ENCODE measurements around the gene TGFBR1.

The TGFBR1 gene

DNA sequence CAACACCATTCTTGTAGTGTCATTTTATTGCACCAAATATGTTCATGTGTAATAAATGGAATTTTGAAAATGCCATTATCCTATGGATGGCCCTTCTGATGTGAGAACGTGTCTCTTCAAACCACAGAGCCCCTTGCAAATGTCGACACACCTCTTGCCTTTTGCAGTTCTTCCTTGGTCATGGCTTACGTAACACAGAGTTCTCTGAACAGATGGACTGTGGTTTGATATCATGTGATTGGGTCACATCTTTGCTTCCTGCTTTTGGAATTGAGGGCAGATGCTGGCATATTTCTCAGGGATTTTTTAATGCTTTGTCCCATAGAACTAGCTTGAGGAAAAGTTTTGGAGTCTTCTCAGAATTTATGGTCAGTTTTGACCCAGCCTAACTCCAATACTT is 4.6 kb downstream of the TGFBR1 start:
- DNase-seq: no peak

DNA sequence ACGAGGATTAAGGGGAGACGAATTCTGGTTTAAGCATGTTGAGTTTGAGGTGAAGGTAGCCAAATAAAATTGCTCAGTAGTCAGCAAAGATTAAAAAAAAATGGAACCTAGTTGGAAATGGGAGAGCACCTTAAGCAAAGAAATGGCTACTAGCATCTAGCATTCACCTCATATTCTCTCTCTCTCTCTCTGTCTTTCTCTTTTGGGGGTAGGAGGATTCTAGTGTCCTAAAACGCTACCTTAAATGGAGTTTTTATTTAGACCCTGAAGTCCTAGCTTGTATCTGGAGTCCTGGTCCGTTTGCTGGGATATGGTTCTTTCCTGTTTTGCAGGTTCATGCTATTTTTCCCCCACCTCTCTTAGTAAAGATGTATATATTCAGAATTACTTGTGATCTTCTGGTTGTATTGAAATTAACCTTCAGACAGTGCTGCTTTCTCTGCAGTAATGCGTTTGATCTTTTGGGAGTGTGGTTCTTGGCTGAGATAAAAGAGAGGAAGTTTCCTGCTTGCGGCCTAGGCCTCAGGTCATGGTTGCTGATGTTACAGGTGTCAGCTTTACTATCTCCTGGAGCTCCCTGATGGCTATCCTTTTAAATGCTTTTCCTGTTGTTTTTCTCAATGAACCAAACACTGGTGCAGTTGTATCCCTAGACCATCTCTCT is 8.0 kb downstream of the TGFBR1 start:
- no peak for DNase-seq

DNA sequence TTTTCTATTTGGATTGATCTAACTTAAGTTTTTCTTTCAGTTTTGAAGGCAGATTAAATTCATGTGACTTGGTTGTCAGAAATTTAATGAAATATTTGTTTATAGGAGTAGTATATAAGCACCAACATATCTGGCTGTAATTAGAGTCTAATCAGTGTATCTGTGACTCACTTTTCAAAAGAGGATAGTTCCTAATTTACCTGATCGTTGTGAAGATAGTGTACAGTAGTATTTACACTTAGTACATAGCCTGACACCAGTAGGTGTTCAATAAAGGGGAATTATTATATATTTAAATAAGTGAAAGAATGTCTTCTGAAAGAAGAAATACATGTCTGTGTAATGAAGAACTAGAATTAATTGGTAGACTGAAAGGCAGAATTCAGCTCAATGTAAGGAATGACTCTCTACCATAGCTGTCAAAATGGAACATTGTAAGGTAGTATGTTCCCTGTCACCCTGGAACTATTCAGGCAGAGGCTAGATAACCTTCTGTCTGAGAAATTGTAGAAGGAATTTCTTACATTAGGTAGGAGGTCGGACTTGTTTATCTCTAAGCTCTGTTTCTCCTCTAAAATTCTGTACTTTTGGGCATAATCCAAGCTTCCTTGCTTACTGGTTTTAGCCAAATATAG is 8.6 kb downstream of the TGFBR1 start:
- DNase-seq: no peak

DNA sequence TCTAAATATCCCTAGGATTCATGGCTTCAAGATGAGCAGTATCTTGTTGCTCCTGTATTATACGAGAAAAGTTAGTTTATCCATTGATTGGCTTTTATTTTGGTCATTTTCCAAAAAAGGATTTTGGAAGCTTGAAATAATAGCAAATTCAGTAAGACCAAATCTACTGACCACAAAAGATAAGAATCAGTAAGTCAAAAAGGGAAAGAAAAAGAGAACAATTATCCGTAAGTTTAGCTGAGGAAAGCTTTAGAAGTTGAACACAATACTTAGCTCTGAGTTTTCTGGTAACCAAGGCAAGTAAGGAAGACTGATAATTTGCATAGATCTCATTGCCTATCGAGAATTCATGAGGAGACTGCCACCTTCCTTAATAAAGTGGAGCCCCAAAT is 9.1 kb downstream of the TGFBR1 start:
- no peak for DNase-seq

DNA sequence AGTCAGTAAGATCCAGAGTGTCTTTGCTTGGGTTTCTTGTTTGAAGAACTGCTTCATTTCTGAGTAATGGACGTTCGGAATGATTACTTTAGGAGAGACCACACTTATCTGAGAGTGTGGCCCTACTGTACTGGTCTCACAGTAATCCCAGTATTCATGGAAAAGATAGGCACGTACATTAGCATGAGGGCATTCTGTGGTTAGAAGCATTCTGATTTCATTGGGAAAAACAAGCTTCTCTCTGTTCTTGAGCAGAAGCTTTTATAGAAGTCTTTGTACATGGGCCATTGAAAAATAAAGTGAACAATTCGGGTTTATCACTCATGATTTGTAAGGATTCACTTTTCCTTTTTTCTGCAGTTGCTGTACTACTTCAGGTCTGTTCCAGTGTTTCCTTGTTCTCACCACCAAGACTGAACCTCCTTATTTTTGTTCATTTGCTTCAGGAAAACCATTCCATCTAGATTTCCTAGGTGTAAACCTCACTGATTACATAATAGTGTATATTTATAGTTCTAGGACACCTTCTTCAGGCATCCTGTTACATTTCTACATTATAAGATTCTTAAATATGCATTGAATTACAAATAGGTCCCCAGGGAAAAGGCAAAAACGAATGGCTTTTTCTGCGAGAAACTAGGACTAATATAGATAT is 10.1 kb downstream of the TGFBR1 start:
- no peak for DNase-seq

DNA sequence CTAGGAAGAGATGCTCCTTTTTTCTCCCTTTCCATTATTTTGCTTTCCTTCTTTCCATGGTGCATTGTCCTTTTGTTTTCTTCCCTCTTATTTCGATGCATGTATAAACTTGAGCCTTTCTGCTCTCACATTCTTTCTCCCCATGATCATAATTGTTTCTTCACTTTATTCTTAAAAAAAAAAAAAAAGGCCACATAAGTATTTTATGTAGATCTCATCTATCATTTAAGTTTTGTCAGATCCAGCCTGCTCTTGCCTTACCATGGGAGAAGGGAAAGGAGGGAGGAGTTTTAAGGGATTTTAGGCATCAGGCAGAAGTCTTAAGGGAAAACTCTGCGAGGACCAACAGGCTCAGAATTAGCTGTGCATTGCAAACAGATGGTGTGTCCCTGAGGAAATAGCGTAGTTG is 11.1 kb downstream of the TGFBR1 start:
- DNase-seq: no peak

DNA sequence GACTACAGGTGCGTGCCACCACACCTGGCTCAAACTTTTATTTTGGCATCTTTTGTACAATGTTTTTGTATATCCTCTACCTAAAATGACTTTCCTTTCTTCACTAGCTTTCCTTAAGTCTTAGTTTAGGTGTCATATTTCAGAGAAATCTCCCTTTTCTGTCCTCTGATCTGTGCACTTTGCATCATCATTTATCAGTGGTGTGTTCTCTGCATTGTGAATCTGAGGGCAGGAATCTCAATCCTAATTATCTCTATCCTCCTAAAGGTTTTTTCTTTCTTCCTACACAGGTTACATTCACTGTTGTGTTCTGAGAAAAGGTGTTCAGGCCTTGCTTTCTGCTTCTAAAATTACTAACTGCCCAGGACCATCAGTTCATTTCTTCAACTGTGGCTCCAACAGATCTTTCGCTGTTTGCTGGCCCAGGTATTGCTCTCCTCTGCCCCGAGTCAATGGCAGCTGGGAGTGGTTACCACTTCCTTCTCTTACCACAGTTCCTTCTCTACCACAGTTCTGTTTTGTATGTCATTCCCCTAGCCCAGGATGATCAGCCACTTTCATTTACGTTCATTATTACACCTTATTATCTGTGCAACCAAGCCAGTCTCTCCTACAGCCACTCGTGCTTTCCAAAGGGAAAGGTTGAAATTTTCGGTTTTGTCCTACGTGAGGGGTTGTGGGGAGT is 14.0 kb downstream of the TGFBR1 start:
- no peak for DNase-seq

DNA sequence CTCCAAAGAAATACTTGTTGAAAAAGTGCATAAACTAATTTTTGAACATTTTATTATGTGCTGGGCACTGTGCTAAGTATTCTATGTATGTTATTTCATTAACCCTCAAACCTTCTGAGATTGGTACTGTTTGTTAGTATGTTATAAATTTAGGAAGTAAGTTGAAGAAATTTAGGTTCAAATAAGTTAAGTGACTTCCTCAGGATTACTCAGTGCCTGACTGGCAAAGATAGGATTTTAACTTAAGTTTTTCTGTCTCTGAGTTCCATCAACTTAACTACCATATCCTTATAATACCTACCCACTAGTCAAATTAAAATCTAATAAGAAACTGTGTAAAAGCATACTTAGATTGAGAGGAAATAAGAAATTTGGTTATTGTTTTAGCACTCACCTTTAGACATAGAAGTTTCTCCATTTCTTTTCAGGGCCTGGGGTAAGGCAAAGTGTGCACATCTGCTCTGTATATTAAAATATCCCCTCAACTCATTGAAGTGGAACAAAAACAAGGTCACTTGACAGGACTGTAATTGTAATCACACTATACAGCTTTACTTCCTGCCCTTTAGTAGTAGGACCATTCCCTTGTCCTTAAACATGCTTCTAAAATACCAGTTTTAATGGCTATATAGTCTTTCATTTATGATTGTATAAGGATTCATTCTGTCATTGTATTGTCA is 15.2 kb downstream of the TGFBR1 start:
- DNase-seq: no peak

DNA sequence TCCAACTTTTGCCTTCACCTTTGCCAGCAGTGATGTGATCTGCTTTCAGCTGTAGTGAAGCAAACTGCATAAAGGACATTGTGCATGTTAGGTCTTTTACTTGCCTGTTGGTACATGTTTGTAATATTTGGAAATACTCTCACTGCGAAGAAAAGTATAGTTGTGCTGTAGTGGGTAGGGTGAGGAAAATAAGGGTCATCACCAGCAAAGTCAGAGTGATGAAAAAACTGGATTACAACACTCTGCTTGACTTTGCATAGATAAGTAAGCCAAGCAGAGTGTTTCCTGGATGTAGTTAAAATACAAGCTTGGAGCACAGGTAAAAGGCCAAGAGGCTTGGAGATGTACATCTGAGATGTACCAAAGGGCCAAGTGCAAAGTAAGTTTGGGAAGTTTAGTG is 16.7 kb downstream of the TGFBR1 start:
- no peak for DNase-seq

DNA sequence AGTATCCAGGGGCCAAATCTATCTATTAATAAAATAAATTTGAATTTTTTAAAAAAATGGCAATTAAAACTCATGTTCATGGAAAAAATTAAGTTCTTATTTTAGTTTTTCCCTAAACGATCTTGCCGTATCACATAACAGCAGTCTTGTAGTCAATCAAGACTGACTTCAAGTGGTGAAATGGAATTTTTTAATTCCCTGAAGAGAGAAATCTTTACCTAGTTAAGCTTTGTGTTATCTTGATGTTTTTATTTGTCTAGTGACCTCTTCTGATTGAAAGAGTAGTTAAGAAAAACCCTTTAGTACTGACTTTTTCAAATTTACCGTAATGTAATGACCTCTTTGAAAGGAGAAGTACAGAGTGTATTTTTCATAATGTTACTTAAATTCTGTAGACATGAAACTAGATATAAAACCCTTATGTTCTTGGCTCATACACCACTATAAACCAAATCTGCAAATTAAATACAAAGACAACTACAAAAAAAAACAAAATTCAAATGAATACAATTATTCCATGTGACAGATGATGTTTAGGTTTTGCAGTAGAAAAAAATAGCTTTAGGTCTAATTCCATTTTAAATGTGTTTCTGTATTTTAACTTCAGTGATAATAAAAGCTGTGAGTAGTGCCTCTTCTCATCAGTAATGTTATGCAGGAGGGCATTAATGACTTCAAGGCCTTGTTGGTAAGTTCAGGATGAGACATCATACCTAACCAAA is 19.8 kb downstream of the TGFBR1 start:
- DNase-seq: no peak

DNA sequence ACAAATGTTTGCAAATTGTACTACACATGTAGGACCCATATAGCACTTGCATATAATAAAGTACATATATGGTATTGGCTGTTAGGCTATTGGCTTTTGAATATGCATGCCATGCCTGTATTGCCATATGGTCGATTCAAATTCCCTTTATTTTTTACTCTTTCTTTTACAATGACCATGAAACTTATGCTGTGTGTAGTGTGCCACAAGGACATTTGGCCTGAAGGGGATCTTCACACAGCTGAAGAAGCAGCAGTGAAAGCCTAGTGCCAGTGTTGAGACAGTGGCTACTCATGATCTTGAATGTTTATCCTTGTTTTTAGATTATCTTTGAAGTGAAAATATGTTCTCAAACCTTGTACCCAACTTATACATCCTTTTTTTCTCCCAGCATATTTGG is 20.5 kb downstream of the TGFBR1 start:
- no peak for DNase-seq

DNA sequence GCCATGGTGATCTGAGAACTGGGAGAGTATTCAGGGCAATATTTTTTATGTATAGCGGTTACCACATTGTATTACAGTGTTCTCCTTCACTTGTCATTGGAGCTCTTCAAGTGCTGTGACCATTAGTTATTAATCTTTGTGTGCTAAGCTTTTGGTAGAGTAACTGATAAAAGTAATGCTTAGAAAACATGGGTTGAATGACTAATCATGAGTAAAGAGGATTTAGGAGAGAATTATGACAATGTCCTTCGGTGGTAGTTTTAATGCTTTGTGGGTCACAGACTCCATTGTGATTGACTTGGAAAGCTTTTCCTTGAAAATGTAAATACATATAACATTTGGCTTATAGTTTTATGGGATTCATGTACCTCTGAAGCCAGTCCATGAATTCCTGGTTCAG is 21.4 kb downstream of the TGFBR1 start:
- no peak for DNase-seq

DNA sequence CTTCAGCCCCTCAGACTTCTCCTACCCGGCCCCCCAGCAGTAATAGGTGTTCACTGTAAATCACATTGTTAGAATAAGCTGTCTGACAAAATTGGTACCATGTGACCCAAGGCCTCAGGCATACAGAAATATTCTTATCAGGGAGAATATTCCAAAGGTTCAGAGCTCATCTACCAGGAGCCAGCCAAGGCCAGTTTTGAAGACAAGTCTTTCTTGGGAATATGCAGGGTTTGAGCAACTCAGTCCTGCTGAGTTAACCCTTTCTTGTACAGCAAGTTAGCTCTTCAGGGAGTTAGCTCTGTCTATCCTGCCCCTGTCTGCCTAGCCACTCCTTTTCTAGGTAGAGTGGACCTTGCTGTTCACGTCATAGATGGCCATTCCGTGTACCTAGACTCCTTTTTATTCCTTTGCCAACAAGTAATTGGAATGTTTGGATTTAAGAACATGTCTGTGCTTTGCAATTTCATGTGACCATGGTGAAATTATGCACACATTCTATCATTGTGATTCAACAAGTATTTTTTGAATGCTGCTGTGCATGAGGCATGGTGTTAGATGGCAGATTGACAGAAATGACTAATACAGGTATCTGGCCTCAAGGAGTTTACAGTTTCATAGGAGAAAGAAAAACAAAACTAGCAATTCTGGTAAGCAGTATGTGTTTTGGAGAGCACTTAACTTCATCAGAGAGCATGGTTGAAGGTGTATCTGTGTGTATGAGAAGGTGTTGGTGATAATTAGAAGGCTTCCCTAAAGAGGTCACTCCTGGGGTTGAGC is 22.6 kb downstream of the TGFBR1 start:
- no peak for DNase-seq

DNA sequence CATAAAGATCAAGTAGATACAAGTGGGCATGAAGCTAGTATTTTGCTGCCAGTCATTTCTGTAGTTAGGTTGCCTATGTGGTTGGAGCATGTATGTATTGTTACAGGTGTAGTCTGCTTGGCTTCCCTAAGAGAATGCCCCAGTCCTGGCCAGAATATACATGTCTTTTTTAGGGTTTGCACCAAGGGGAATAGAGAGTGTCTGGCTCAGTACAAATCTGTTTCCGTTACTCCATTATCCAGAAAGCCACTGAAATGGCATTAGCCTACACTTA is 23.2 kb downstream of the TGFBR1 start:
- DNase-seq: no peak

DNA sequence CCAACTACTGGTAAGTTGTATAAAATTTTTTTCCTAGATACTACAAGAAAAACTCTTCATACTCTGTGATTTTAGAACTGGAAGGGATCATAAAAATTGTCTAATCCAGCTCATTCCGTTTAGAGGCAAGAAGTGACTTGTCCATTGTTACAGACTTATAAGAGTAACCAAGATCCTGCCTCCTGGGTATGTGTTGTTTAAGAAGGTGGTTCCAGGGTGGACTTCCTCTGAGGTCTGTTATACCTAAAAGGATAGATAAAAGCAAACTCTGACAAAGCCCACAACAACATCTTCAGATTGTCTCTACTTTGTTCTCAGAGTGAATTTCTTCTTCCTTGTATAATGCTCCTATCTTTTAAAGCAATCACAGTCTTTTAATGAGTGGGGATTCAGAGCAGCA is 24.2 kb downstream of the TGFBR1 start:
- DNase-seq: no peak

DNA sequence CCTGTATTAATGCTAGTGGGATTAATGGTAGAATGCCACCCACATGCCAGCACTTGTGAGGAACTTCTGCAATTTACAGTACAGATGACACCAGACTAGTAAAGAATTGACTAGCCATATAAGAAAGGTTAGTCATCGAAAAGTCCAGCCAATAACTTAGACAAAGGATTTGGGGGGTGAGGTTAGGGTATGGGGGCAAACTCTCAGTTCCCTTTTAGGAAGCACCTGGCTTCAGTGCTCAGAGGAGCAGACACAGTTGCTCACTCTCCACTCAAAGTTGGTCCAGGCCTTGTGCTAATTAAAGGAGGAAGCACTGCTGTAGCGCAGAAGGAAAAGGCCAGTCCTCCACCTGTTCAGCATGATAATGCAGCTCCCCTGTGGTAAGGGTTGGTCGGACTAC is 25.2 kb downstream of the TGFBR1 start:
- DNase-seq: no peak

DNA sequence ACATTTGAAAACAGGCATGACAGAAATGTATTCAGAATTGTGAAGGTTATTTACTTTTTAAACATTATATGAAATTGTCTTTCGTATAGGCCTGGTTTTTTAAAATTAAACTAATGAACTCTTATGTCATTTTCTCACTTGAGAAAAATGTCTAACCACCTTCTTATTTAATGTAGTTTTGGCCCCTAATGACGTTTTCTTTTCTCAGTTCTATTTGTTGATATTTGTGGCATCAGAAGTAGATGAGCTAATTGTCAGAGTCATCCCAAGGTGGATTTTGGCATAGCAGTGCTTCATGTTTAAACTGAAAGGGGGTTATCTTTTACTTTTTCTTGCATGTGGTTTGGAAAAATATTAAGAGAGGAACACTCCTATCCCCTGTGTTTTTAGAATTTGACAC is 28.2 kb downstream of the TGFBR1 start:
- DNase-seq: no peak

DNA sequence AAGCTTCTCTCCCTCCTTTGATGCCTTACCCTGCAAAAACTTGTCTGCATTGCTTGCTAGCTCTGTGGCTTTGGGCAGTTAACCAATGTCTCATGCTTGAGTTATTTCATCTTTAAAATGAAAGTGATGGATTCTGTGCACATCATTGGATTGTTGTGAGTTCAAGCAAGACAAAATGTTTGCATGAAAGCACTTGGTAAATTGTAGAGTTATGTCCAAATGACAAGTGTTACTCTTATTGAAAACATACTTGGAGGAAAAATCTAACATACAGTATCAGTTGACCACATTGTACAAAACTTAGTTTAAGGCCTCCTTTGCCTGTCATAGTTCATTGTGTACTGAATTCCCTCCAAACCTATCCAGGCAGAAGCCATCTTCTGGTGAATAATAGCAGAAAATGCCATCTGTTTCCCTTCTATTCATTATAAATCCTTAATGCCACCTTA is 30.0 kb downstream of the TGFBR1 start:
- no peak for DNase-seq

DNA sequence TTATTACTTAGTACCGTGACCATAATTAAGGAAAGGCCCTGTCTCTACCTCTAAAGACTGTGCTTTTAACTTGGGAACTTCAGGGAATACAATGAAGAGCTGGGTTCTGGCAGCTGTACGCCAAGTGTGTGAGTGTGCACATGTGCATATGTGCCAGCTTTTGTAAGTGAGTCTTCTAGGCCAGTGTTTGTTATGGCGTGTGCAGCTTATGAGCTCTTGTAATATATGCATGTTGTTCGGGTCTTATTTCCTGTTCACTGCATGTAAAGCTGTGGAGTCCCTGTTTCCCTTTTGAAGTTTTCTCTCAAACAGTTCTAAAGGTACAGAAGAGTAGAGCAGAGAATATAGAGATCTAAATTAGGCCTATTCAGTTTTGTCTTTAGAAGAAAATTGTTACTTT is 30.5 kb downstream of the TGFBR1 start:
- DNase-seq: no peak

DNA sequence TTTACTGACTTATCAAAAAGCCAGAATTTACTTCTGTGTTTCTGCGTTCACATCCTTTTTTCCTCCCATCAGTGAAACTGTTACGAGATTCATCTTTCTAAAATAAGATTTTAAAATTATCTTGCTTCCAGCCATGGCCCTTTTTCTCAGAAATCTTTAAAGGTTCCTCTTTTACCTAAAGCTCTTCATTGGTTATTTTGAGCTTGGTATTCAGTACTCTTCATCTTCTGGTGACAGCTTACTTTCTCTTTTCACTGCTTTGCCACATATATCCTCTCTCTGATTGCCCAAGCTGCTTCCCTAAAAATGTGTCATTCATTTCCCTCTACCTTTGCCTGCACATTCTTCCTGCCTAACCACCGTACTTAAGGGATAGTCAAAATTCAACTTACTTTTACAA is 32.3 kb downstream of the TGFBR1 start:
- DNase-seq: no peak

DNA sequence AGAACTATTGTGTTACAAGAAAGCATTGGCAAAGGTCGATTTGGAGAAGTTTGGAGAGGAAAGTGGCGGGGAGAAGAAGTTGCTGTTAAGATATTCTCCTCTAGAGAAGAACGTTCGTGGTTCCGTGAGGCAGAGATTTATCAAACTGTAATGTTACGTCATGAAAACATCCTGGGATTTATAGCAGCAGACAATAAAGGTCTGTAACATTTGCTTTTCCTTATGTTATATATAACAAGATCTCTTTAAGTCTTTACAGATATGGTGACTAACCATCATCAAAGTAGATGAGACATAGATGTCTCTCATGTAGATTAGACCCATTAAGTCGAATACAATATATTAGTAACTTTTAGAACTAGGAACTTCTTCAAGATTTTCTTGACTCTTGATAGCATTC is 33.0 kb downstream of the TGFBR1 start:
- no peak for DNase-seq
